Measurements from ENCODE around the gene APEX1.

DNA sequence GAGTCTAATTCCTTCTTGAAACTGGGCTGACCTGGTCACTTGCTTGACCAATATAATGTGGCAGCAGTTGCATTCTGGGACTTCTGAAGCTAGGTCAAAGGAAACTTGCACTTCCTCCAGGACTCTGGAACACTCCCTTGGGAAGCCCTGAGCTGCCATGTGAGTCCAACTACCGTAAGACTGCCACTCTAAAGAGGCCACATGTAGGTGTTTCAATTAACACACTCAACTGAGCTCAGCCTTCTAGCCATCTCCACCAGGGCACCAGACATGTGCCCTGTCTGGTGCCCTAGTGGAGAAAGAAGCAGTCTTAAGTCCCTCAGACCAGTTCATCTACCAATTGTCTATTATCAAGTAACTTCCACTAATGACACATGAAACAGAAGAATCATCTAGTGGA lies 35.6 kb upstream of the APEX1 start:
- no peak for TF ChIP-seq POLR2AphosphoS5 (IDR thresholded peaks at IDR 0.05; ENCODE audit: low read depth, low read length)
- no peak for TF ChIP-seq TAF1 (IDR thresholded peaks at IDR 0.05; ENCODE audit: low read depth, low read length)
- no peak for TF ChIP-seq POLR2A (IDR thresholded peaks at IDR 0.05; ENCODE audit: low read depth, low read length)
- TF ChIP-seq PAX5 (IDR thresholded peaks at IDR 0.05; ENCODE audit: insufficient read depth, low read length, severe bottlenecking) = no peak
- TF ChIP-seq POU2F2 (IDR thresholded peaks at IDR 0.05; ENCODE audit: low read depth, low read length) = no peak
- no peak for TF ChIP-seq SPI1 (IDR thresholded peaks at IDR 0.05; ENCODE audit: low read depth, low read length)
